ENCODE measurements around the gene SYPL2. TPM values are rescaled to one million over a fixed set of nuclear protein-coding genes. Genes with fewer than 3 reads are reported as not detected.

The SYPL2 gene
- total RNA-seq, 8 experiments from 2014 or later: 0.11 to 2.2 (median 0.81) TPM

- 17 to 100% (median 71%) methylated on average over 1 to 3 of the region's 3 CpGs; no CpG with 5 or more reads in 2 of the 10 experiments for WGBS, 10 experiments
- ATAC-seq (replicated peaks in 6 of 8): peak in 1 of 8 experiments; percentile 4
- Histone ChIP-seq H3K4me3 (no peak overlapping the region), H3K4me1 (replicated peaks in 1 of 2) (peaks cover 2 to 7% of the 10 kb centered on the region in 2 donors), H3K27ac (no peak overlapping the region)
- in situ Hi-C loops (cut with MboI; ENCODE audit: low pct_unique_long_range_greater_than_20kb in 2 of 9, low sequenced_read_pairs in 9 of 9, unreplicated experiment in 9 of 9): no loop called here
Measured at GRCh38 chr1:109514846-109515245, 48.5 kb downstream of the SYPL2 start.

GRCh38 chr1:109516872-109517271 is 50.5 kb downstream of the SYPL2 start:
- no peak overlapping the region for H3K4me3 ChIP-seq
- no peak overlapping the region for H3K27ac ChIP-seq
- WGBS, 10 experiments: 0 to 93% (median 77%) methylated on average over 1 to 5 of the region's 5 CpGs; no CpG with 5 or more reads in 2 of the 10 experiments
- peaks cover 13 to 17% of the 10 kb centered on the region in 2 donors for H3K4me1 ChIP-seq (replicated peaks in 1 of 2)
- in situ Hi-C loops (cut with MboI; ENCODE audit: low pct_unique_long_range_greater_than_20kb in 2 of 9, low sequenced_read_pairs in 9 of 9, unreplicated experiment in 9 of 9): no loop called here
- ATAC-seq (replicated peaks in 6 of 8): peak in 3 of 8 experiments; percentile 87 to 95 (median 89)

- peak in 3 of 8 experiments; percentile 9 to 26 (median 10) for ATAC-seq (replicated peaks in 6 of 8)
- no peak overlapping the region for H3K27ac ChIP-seq
- 42 to 100% (median 76%) methylated on average over 2 to 5 of the region's 5 CpGs; no CpG with 5 or more reads in 2 of the 10 experiments for WGBS, 10 experiments
Measured at GRCh38 chr1:109517337-109517736, 51.0 kb downstream of the SYPL2 start.

GRCh38 chr1:109521002-109521951 is 54.9 kb downstream of the SYPL2 start:
- Histone ChIP-seq H3K4me1 (replicated peaks in 1 of 2) (peaks cover 17 to 19% of the 10 kb centered on the region in 2 donors), H3K4me3 (no peak overlapping the region), H3K27ac (peak overlapping the region; percentile 53 to 64)
- in situ Hi-C loops (cut with MboI; ENCODE audit: low pct_unique_long_range_greater_than_20kb in 2 of 9, low sequenced_read_pairs in 9 of 9, unreplicated experiment in 9 of 9): no loop called here
- ATAC-seq (replicated peaks in 6 of 8): peak in 7 of 8 experiments; percentile 6 to 90 (median 55)
- WGBS, 10 experiments: 0 to 78% (median 70%) methylated on average over 1 to 14 of the region's 14 CpGs; no CpG with 5 or more reads in 1 of the 10 experiments

More at GRCh38 chr1:109517337-109517736, 51.0 kb downstream of the SYPL2 start:
- no peak overlapping the region for H3K4me3 ChIP-seq
- in situ Hi-C loops (cut with MboI; ENCODE audit: low pct_unique_long_range_greater_than_20kb in 2 of 9, low sequenced_read_pairs in 9 of 9, unreplicated experiment in 9 of 9): no loop called here
- H3K4me1 ChIP-seq (replicated peaks in 1 of 2): peaks cover 17 to 19% of the 10 kb centered on the region in 2 donors

GRCh38 chr1:109522026-109522425 is 55.7 kb downstream of the SYPL2 start:
- no peak overlapping the region for H3K4me3 ChIP-seq
- ATAC-seq (replicated peaks in 6 of 8): no peak
- no peak overlapping the region for H3K27ac ChIP-seq
- 17 to 95% (median 89%) methylated on average over 1 to 7 of the region's 7 CpGs; no CpG with 5 or more reads in 3 of the 10 experiments for WGBS, 10 experiments
- in situ Hi-C loops (cut with MboI; ENCODE audit: low pct_unique_long_range_greater_than_20kb in 2 of 9, low sequenced_read_pairs in 9 of 9, unreplicated experiment in 9 of 9): no loop called here
- peaks cover 17 to 22% of the 10 kb centered on the region in 2 donors for H3K4me1 ChIP-seq (replicated peaks in 1 of 2)

GRCh38 chr1:109523706-109524105 is 57.4 kb downstream of the SYPL2 start:
- Histone ChIP-seq H3K4me3 (no peak overlapping the region), H3K4me1 (replicated peaks in 1 of 2) (peaks cover 17 to 25% of the 10 kb centered on the region in 2 donors), H3K27ac (no peak overlapping the region)
- in situ Hi-C loops (cut with MboI; ENCODE audit: low pct_unique_long_range_greater_than_20kb in 2 of 9, low sequenced_read_pairs in 9 of 9, unreplicated experiment in 9 of 9): no loop called here
- ATAC-seq (replicated peaks in 6 of 8): no peak
- 72 to 100% (median 96%) methylated on average over 2 of the region's 2 CpGs for WGBS, 10 experiments

- peaks cover 19 to 36% of the 10 kb centered on the region in 2 donors for H3K4me1 ChIP-seq (replicated peaks in 1 of 2)
- WGBS, 10 experiments: 28 to 86% (median 66%) methylated on average over 3 to 13 of the region's 14 CpGs; no CpG with 5 or more reads in 2 of the 10 experiments
Measured at GRCh38 chr1:109527098-109527811, 60.9 kb downstream of the SYPL2 start.

GRCh38 chr1:109527846-109528695 is 61.7 kb downstream of the SYPL2 start:
- no peak overlapping the region for H3K27ac ChIP-seq
- no peak for ATAC-seq (replicated peaks in 6 of 8)
- in situ Hi-C loops (cut with MboI; ENCODE audit: low pct_unique_long_range_greater_than_20kb in 2 of 9, low sequenced_read_pairs in 9 of 9, unreplicated experiment in 9 of 9): loop anchor here in 4 of 9 experiments (25.0 kb wide), 3 partner anchors 234 to 459 kb away; partner anchors contain the start of genes AHCYL1 (in 3 of the 4) and EPS8L3 (in 2 of the 4)

More at GRCh38 chr1:109527098-109527811, 60.9 kb downstream of the SYPL2 start:
- ATAC-seq (replicated peaks in 6 of 8): peak in 3 of 8 experiments; percentile 8 to 22 (median 9)
- H3K27ac ChIP-seq: no peak overlapping the region
- in situ Hi-C loops (cut with MboI; ENCODE audit: low pct_unique_long_range_greater_than_20kb in 2 of 9, low sequenced_read_pairs in 9 of 9, unreplicated experiment in 9 of 9): loop anchor here in 4 of 9 experiments (25.0 kb wide), 3 partner anchors 235 to 460 kb away; partner anchors contain the start of genes AHCYL1 (in 3 of the 4) and EPS8L3 (in 2 of the 4)
- no peak overlapping the region for H3K4me3 ChIP-seq

GRCh38 chr1:109528712-109529111 is 62.4 kb downstream of the SYPL2 start:
- Histone ChIP-seq H3K4me3 (no peak overlapping the region), H3K27ac (no peak overlapping the region), H3K4me1 (replicated peaks in 1 of 2) (peaks cover 23 to 40% of the 10 kb centered on the region in 2 donors)
- whole genome bisulfite sequencing, 10 experiments: 80 to 100% (median 100%) methylated on average over 1 to 2 of the region's 3 CpGs; no CpG with 5 or more reads in 7 of the 10 experiments
- ATAC-seq (replicated peaks in 6 of 8): peak in 2 of 8 experiments; percentile 38 to 53
- in situ Hi-C loops (cut with MboI; ENCODE audit: low pct_unique_long_range_greater_than_20kb in 2 of 9, low sequenced_read_pairs in 9 of 9, unreplicated experiment in 9 of 9): loop anchor here in 4 of 9 experiments (25.0 kb wide), 3 partner anchors 234 to 459 kb away; partner anchors contain the start of genes AHCYL1 (in 3 of the 4) and EPS8L3 (in 2 of the 4)

More at GRCh38 chr1:109527846-109528695, 61.7 kb downstream of the SYPL2 start:
- no peak overlapping the region for H3K4me3 ChIP-seq
- H3K4me1 ChIP-seq (replicated peaks in 1 of 2): peaks cover 23 to 40% of the 10 kb centered on the region in 2 donors
- WGBS, 10 experiments: 48 to 100% (median 76%) methylated on average over 1 to 7 of the region's 9 CpGs; no CpG with 5 or more reads in 4 of the 10 experiments

GRCh38 chr1:109529881-109530456 is 63.6 kb downstream of the SYPL2 start:
- peak in 4 of 8 experiments; percentile 24 to 60 (median 54) for ATAC-seq (replicated peaks in 6 of 8)
- in situ Hi-C loops (cut with MboI; ENCODE audit: low pct_unique_long_range_greater_than_20kb in 2 of 9, low sequenced_read_pairs in 9 of 9, unreplicated experiment in 9 of 9): loop anchor here in 5 of 9 experiments (5.0 to 25.0 kb wide), 4 partner anchors 33 to 457 kb away; partner anchors contain the start of genes AHCYL1 (in 3 of the 5) and EPS8L3 (in 2 of the 5)
- H3K4me1 ChIP-seq (replicated peaks in 1 of 2): peaks cover 23 to 40% of the 10 kb centered on the region in 2 donors
- H3K27ac ChIP-seq: peak overlapping the region; percentile 67 to 72
- no peak overlapping the region for H3K4me3 ChIP-seq
- 35 to 60% (median 42%) methylated on average over 1 to 6 of the region's 8 CpGs; no CpG with 5 or more reads in 4 of the 10 experiments for WGBS, 10 experiments

GRCh38 chr1:109530457-109531087 is 64.2 kb downstream of the SYPL2 start:
- Histone ChIP-seq H3K4me3 (no peak overlapping the region), H3K4me1 (replicated peaks in 1 of 2) (peaks cover 23 to 40% of the 10 kb centered on the region in 2 donors), H3K27ac (peak overlapping the region; percentile 23 to 72)
- peak in 2 of 8 experiments; percentile 45 to 55 for ATAC-seq (replicated peaks in 6 of 8)
- 11 to 100% (median 71%) methylated on average over 1 to 9 of the region's 13 CpGs for WGBS, 10 experiments
- in situ Hi-C loops (cut with MboI; ENCODE audit: low pct_unique_long_range_greater_than_20kb in 2 of 9, low sequenced_read_pairs in 9 of 9, unreplicated experiment in 9 of 9): loop anchor here in 5 of 9 experiments (5.0 to 25.0 kb wide), 4 partner anchors 33 to 457 kb away; partner anchors contain the start of genes AHCYL1 (in 3 of the 5) and EPS8L3 (in 2 of the 5)

Measured in motor neuron (in vitro differentiated cells).